ENCODE results near the gene ISCA1.
A peak's percentile ranks its signal among the peaks of the same experiment; 100 is the strongest.

ISCA1 gene

DNA sequence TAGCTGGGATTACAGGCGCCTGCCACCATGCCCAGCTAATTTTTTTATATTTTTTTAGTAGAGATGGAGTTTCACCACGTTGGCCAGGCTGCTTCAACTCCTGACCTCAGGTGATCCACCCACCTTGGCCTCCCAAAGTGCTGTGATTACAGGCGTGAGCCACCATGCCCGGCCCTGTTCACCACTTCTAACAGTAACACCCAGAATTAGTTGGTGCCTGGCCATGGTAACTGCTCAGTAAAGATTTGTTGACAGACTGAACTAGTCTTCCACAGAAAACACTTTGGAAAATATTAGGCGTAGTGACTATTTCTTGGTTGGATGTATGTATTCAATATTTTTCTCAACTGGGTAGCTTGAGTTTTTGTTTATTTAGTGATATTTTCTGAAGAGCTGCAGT lies 47.8 kb upstream of the ISCA1 start:
- Histone ChIP-seq H3K27ac (ENCODE audit: extremely low read depth, low read depth, low read length) (no peak overlapping the region), H3K4me1 (ENCODE audit: control insufficient read depth, insufficient read depth, low read length) (no peaks in the 10 kb centered on the region), H3K4me3 (ENCODE audit: low read depth, low read length) (no peak overlapping the region), H3K36me3 (ENCODE audit: control insufficient read depth in 2 of 2, insufficient read depth in 1 of 2, low read length in 2 of 2) (peaks cover 3 to 63% of the 10 kb centered on the region in 2 experiments; a peak in 1 of 3 replicates), H3K9me3 (ENCODE audit: control insufficient read depth, insufficient read depth, low read depth, low read length) (no peaks in the 10 kb centered on the region)
- ChIA-PET CTCF (interaction anchor here (0.7 to 1.0 kb wide), 3 partner anchors 24 to 145 kb away, joined by 3 read pairs; no protein-coding TSS in a partner anchor), POLR2A (no interaction called here)
- TF ChIP-seq ZNF19 (tag by site-specific recombination; IDR thresholded peaks at IDR 0.05; ENCODE audit: low read depth) (no peak), ZEB2 (tag by site-specific recombination; IDR thresholded peaks at IDR 0.05) (no peak), MYNN (tag by site-specific recombination; IDR thresholded peaks at IDR 0.05; ENCODE audit: borderline replicate concordance) (no peak), ZNF510 (tag by site-specific recombination; IDR thresholded peaks at IDR 0.05; ENCODE audit: insufficient replicate concordance) (no peak)

DNA sequence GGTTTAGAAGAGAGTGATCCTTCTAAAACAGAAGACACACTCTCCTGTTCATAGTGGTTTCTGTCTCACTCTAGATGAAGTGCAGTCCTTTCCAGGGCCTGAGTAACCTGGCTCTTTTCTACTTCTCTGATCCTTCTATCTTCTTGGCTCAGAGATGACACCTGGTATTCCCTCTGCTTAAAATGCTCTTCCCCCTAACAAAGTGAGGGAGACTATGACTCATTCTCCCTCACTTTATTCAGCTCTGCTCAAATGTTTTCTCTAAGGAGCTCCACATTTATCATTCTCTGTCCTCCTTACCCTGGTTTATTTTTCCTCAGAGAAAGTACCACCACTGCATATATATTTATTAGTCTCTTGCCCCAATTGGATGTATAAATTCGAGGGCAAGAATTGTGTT lies 47.3 kb upstream of the ISCA1 start:
- ChIA-PET POLR2A (no interaction called here), CTCF (interaction anchor here (0.7 to 1.0 kb wide), 3 partner anchors 24 to 145 kb away, joined by 3 to 4 read pairs (median 3); no protein-coding TSS in a partner anchor)
- Histone ChIP-seq H3K36me3 (ENCODE audit: control insufficient read depth in 2 of 2, insufficient read depth in 1 of 2, low read length in 2 of 2) (peaks cover 6 to 63% of the 10 kb centered on the region in 2 experiments; a peak in 1 of 3 replicates), H3K27ac (ENCODE audit: extremely low read depth, low read depth, low read length) (no peak overlapping the region), H3K4me3 (ENCODE audit: low read depth, low read length) (no peak overlapping the region), H3K9me3 (ENCODE audit: control insufficient read depth, insufficient read depth, low read depth, low read length) (no peaks in the 10 kb centered on the region), H3K4me1 (ENCODE audit: control insufficient read depth, insufficient read depth, low read length) (no peaks in the 10 kb centered on the region)
- TF ChIP-seq ZNF585B (tag by site-specific recombination; IDR thresholded peaks at IDR 0.05) (no peak), ZEB2 (tag by site-specific recombination; IDR thresholded peaks at IDR 0.05) (no peak)
- TF ChIP-seq, protein P1, sequence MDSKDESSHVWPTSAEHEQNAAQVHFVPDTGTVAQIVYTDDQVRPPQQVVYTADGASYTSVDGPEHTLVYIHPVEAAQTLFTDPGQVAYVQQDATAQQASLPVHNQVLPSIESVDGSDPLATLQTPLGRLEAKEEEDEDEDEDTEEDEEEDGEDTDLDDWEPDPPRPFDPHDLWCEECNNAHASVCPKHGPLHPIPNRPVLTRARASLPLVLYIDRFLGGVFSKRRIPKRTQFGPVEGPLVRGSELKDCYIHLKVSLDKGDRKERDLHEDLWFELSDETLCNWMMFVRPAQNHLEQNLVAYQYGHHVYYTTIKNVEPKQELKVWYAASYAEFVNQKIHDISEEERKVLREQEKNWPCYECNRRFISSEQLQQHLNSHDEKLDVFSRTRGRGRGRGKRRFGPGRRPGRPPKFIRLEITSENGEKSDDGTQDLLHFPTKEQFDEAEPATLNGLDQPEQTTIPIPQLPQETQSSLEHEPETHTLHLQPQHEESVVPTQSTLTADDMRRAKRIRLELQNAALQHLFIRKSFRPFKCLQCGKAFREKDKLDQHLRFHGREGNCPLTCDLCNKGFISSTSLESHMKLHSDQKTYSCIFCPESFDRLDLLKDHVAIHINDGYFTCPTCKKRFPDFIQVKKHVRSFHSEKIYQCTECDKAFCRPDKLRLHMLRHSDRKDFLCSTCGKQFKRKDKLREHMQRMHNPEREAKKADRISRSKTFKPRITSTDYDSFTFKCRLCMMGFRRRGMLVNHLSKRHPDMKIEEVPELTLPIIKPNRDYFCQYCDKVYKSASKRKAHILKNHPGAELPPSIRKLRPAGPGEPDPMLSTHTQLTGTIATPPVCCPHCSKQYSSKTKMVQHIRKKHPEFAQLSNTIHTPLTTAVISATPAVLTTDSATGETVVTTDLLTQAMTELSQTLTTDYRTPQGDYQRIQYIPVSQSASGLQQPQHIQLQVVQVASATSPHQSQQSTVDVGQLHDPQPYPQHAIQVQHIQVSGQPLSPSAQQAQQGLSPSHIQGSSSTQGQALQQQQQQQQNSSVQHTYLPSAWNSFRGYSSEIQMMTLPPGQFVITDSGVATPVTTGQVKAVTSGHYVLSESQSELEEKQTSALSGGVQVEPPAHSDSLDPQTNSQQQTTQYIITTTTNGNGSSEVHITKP (tag by site-specific recombination; IDR thresholded peaks at IDR 0.05): peak; percentile 26; the same call in 1 of the 2 replicates

DNA sequence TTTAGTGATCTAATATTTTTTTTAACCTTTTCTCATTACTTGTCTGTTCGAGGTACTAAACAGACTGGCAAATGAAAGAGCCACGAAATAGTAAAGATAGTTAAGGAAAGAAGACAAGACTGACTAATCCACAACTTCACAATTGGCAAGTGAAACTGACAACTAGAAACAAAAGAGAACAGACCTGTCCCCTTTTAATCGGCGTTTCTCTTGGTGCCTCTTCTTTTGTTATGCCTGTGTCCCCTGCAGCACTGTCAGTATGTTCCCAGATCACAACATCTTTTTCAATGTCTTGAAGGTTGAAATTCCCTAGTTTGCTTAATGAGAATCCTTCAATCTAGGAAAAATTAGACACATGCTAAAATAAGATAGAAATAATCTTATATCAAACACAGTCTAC lies 45.8 kb upstream of the ISCA1 start:
- peaks cover 11 to 63% of the 10 kb centered on the region in 2 experiments; a peak in 2 of 3 replicates for H3K36me3 ChIP-seq (ENCODE audit: control insufficient read depth in 2 of 2, insufficient read depth in 1 of 2, low read length in 2 of 2)
- CTCF ChIA-PET: interaction anchor here (0.8 kb wide), 1 partner anchor 19 kb away, joined by 3 read pairs; no protein-coding TSS in a partner anchor
- H3K27ac ChIP-seq (ENCODE audit: extremely low read depth, low read depth, low read length): no peak overlapping the region
- no peaks in the 10 kb centered on the region for H3K9me3 ChIP-seq (ENCODE audit: control insufficient read depth, insufficient read depth, low read depth, low read length)
- no peaks in the 10 kb centered on the region for H3K4me1 ChIP-seq (ENCODE audit: control insufficient read depth, insufficient read depth, low read length)
- TF ChIP-seq, protein P2, sequence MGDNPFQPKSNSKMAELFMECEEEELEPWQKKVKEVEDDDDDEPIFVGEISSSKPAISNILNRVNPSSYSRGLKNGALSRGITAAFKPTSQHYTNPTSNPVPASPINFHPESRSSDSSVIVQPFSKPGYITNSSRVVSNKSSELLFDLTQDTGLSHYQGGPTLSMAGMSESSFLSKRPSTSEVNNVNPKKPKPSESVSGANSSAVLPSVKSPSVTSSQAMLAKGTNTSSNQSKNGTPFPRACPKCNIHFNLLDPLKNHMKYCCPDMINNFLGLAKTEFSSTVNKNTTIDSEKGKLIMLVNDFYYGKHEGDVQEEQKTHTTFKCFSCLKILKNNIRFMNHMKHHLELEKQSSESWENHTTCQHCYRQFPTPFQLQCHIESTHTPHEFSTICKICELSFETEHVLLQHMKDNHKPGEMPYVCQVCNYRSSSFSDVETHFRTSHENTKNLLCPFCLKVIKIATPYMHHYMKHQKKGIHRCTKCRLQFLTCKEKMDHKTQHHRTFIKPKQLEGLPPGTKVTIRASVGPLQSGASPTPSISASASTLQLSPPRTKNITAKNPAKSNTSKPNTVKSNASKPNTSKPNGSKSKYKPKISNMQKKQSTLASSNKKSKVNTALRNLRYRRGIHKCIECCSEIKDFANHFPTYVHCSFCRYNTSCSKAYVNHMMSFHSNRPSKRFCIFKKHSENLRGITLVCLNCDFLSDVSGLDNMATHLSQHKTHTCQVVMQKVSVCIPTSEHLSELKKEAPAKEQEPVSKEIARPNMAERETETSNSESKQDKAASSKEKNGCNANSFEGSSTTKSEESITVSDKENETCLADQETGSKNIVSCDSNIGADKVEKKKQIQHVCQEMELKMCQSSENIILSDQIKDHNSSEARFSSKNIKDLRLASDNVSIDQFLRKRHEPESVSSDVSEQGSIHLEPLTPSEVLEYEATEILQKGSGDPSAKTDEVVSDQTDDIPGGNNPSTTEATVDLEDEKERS (tag by site-specific recombination; IDR thresholded peaks at IDR 0.05): no peak
- no peak for TF ChIP-seq ZNF133 (tag by site-specific recombination; IDR thresholded peaks at IDR 0.05)
- TF ChIP-seq KLF16 (tag by site-specific recombination; IDR thresholded peaks at IDR 0.05): no peak
- TF ChIP-seq ZNF561 (tag by site-specific recombination; IDR thresholded peaks at IDR 0.05; ENCODE audit: borderline replicate concordance): no peak
- TF ChIP-seq ZNF157 (tag by site-specific recombination; IDR thresholded peaks at IDR 0.05): no peak
- no peak for TF ChIP-seq ZNF37A (tag by site-specific recombination; IDR thresholded peaks at IDR 0.05)
- TF ChIP-seq MZF1 (tag by site-specific recombination; IDR thresholded peaks at IDR 0.05; ENCODE audit: borderline replicate concordance): no peak
- TF ChIP-seq ZNF335 (tag by site-specific recombination; conservative IDR thresholded peaks at IDR 0.05): no peak
- no peak for TF ChIP-seq ZNF114 (tag by site-specific recombination; IDR thresholded peaks at IDR 0.05)
- TF ChIP-seq ZNF544 (tag by site-specific recombination; IDR thresholded peaks at IDR 0.05): no peak
- TF ChIP-seq OSR2 (tag by site-specific recombination; IDR thresholded peaks at IDR 0.05): no peak
- TF ChIP-seq KLF10 (tag by site-specific recombination; IDR thresholded peaks at IDR 0.05): no peak
- no peak for TF ChIP-seq EGR2 (tag by site-specific recombination; IDR thresholded peaks at IDR 0.05; ENCODE audit: low read depth)
- TF ChIP-seq, protein P3, sequence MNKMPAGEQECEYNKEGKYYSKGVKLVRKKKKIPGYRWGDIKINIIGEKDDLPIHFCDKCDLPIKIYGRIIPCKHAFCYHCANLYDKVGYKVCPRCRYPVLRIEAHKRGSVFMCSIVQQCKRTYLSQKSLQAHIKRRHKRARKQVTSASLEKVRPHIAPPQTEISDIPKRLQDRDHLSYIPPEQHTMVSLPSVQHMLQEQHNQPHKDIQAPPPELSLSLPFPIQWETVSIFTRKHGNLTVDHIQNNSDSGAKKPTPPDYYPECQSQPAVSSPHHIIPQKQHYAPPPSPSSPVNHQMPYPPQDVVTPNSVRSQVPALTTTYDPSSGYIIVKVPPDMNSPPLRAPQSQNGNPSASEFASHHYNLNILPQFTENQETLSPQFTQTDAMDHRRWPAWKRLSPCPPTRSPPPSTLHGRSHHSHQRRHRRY (tag by site-specific recombination; IDR thresholded peaks at IDR 0.05): no peak
- TF ChIP-seq ZNF530 (tag by site-specific recombination; IDR thresholded peaks at IDR 0.05; ENCODE audit: low read depth): no peak
- no peak overlapping the region for H3K4me3 ChIP-seq (ENCODE audit: low read depth, low read length)
- POLR2A ChIA-PET: no interaction called here
